SKM-1 treated with dmso at 0.1 percent for 144 hours (cell line): Measurements from ENCODE around the gene RPS3.
A peak's percentile ranks its signal among the peaks of the same experiment; 100 is the strongest.
"Not testable (repeated sequence)": the region's sequence is repeated elsewhere in the genome, so short reads cannot be mapped to it uniquely, and the experiment has no call there.

Experiments used
- DNase-seq: peaks from one replicate; lab custom pipeline; 2025; ENCODE audit not compliant: unreplicated experiment; lab: John Stamatoyannopoulos, UW

RPS3 gene

GRCh38 chr11:75378776-75379175, 20.5 kb upstream of the RPS3 start:
- DNase-seq, result not testable (repeated sequence)

DNA sequence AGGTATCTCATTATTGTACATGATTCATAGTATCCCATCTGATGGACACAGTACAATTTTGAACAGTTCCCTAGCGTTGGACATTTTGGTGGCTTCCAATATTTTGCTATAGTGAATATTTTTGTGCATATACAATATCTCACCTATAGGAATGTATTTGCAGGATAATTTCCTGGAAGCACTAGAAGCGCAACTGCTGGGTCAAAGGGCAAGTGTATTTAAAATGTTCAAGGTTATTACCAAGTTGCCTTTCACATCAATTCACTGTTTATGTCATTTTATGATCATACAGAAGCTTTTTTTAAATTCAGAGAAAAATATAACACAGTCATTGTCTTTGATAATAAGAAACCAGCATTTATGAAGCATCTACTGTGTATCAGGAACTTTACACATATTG, 19.1 kb upstream of the RPS3 start:
- no peak for DNase-seq

DNA sequence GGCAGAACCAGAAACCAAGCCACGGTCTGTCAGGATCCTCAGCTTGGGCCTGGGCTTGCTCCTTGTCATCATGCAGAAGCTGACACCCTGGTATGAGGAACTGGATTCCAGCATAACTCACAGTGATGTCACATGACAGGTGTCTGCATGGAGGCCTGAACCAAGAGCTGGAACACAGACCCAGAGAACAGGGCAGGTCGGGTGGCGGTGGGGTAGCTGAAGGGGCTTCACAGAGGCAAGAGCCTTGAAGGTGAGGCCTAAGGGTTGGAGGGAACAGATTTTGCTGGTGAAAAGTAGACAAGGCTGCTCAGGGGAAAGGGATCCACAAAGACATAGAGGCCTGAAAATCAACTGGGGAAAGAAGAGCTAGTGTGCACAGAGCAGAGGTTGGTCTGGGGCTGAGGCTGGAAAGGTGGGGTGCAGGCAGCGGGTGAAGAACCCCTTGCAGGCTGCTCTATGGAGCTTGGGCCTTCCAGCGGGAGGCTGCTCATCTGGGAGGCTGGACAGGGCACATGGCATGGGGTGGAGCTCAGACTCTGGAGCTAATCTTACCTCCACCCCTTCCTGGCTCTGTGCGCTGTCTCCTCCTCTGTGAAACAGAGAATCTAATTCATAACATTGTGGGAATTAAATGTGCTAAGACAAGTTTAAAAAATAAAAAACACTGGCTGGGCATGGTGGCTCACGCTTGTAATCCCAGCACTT, 18.4 kb upstream of the RPS3 start:
- peak; percentile 27 for DNase-seq

GRCh38 chr11:75383246-75383645, 16.1 kb upstream of the RPS3 start:
- no peak for DNase-seq

GRCh38 chr11:75384438-75385080, 14.8 kb upstream of the RPS3 start:
- peak; percentile 58 for DNase-seq

DNA sequence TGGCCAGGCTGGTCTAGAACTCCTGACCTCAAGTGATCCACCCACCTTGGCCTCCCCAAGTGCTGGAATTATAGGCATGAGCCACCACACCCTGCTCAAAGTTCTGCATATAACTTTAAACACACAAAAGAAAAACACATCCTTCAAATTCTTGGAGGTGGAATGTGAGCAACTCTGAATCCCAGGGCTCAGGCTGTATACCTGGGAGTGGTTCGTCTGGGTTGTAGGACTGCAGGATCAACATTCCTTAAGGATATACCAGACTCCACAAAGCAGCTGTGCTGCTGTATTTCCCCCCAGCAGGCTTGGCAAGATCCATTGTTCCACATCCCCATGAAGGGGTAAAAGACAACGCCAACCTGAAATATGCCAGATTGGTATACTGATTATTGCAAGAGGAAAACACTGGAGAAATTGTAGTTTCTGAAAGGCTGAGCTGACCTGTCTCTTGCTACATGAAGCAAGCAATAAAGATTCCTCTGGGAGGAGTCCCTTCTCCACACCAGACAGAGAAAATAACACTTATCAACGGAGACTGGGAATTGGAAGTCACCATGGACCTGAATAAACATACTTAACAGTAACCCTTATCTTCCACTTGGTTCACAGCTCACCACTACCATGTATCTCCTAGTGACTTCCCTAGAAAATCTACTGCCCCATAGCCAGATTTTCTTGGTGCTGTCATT, 12.2 kb upstream of the RPS3 start:
- no peak for DNase-seq

- no peak for DNase-seq
Measured at GRCh38 chr11:75387736-75388294, 11.5 kb upstream of the RPS3 start.

GRCh38 chr11:75388386-75389275, 10.7 kb upstream of the RPS3 start:
- DNase-seq, result peak; percentile 60

- DNase-seq, result no peak
Measured at GRCh38 chr11:75389276-75389605, 10.1 kb upstream of the RPS3 start.

DNA sequence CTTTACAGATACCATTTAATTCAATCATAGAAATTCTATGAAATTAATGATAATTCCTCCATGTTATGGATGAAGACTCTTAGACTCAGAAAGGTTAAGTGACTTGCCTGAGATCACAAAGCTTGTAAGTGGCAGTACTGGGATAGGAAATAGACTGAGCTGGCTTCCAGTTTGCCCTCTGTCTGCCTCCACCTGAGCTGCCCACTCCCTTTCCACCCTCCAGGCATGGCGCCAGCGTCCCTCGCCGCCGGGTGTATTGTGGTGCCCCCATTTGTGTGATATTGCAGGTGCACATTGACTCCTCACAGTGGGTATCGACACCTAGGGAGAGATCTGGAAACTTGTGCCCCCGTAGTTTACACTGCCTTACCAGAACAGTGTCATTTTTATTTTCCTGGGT, 9.4 kb upstream of the RPS3 start:
- DNase-seq, result no peak

DNA sequence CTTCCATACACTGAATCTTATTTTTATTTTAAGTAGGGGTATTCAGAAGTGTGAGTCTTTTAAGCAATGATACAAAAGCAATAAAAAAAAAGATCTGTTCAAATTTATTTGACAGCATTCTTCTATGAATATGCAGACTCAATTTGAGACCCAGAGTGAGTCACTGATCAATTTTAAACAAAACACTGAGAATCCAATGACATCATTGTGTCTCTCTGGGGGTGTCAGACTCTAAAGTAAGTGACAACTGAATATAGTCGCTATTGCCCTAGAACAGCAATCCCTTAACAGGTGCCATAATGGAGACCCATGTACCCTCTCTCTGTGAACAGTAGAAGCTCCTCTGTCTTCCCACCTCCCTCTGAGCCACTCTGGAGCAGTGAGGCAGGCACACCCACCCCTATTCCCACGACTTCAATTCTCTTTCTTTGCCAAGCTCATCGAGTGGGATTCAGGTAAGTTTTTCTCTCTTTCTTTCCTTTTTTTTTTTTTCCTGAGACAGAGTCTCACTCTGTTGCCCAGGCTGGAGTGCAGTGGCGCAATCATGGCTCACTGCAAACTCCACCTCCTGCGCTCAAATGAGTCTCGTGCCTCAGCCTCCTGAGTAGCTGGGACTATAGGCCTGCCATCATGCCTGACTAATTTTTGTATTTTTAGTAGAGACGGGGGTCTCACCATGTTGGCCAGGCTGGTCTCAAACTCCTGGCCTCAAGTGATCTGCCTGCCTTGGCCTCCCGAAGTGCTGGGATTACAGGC, 5.1 kb upstream of the RPS3 start:
- no peak for DNase-seq

- no peak for DNase-seq
Measured at GRCh38 chr11:75398906-75399305, 412 bp upstream of the RPS3 start.

DNA sequence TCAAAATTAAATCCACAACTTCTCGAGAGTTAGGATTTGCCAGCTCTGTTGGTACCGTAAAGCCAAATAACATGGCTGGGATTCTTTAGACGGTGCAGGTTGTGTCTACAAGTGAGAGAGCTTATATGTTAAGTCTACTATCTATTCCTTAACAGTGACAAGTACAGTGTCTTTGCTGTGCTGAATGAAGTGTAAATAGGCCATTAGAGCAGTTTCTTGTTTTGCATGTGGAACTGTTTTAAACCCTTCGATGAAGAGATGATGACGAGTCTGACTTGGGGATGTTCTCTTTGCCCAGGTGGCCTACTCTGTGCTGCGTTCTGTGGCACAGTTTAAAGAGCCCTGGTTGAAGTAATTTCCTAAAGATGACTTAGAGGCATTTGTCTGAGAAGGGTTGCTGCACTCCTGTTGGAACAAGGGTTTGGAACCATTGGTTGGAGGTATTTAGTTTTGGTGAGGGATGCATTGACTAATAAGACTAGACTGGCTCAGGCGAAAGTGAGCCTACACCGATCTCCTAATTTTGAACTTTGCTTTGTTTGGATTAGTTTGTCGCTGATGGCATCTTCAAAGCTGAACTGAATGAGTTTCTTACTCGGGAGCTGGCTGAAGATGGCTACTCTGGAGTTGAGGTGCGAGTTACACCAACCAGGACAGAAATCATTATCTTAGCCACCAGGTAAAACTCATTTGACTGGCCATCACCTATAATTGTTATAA, 988 bp downstream of the RPS3 start:
- no peak for DNase-seq

- no peak for DNase-seq
Measured at GRCh38 chr11:75402002-75402773, 2.9 kb downstream of the RPS3 start.

- no peak for DNase-seq
Measured at GRCh38 chr11:75403037-75403436, 3.7 kb downstream of the RPS3 start.

GRCh38 chr11:75403983-75404658, 4.8 kb downstream of the RPS3 start:
- DNase-seq, result no peak

GRCh38 chr11:75406338-75406777, 7.0 kb downstream of the RPS3 start:
- DNase-seq, result no peak

GRCh38 chr11:75408957-75409219, 9.6 kb downstream of the RPS3 start:
- no peak for DNase-seq

GRCh38 chr11:75409971-75410370, 10.7 kb downstream of the RPS3 start:
- DNase-seq, result not testable (repeated sequence)
